GM18508 (cell line): Measurements from ENCODE around the gene CLASP1.
"Not testable (repeated sequence)": the region's sequence is repeated elsewhere in the genome, so short reads cannot be mapped to it uniquely, and the experiment has no call there.

Source experiments
- ATAC-seq: cut with Tn5 transposase; IDR thresholded peaks from one replicate; pipeline ENCODE4 v1.9.1; 2021; ENCODE audit warnings: moderate number of reproducible peaks; ENCODE audit not compliant: insufficient read depth, unreplicated experiment

CLASP1 gene

GRCh38 chr2:121304941-121305340 lies 344.3 kb downstream of the CLASP1 start:
- no peak for ATAC-seq

- ATAC-seq, result no peak
These were observed 345.6 kb downstream of the CLASP1 start for GRCh38 chr2:121303531-121304263.

GRCh38 chr2:121301190-121301589 lies 348.1 kb downstream of the CLASP1 start:
- ATAC-seq, result not testable (repeated sequence)

GRCh38 chr2:121298476-121298875 lies 350.8 kb downstream of the CLASP1 start:
- ATAC-seq, result no peak

- not testable (repeated sequence) for ATAC-seq
These were observed 351.4 kb downstream of the CLASP1 start for GRCh38 chr2:121297866-121298265.

GRCh38 chr2:121297217-121297830 lies 351.9 kb downstream of the CLASP1 start:
- ATAC-seq, result no peak

GRCh38 chr2:121295911-121296650 lies 353.2 kb downstream of the CLASP1 start:
- no peak for ATAC-seq

GRCh38 chr2:121294881-121295840 lies 354.1 kb downstream of the CLASP1 start:
- no peak for ATAC-seq

GRCh38 chr2:121293450-121294325 lies 355.6 kb downstream of the CLASP1 start:
- no peak for ATAC-seq

GRCh38 chr2:121291251-121291580 lies 358.0 kb downstream of the CLASP1 start:
- ATAC-seq, result no peak

GRCh38 chr2:121289271-121289670 lies 360.0 kb downstream of the CLASP1 start:
- ATAC-seq, result no peak

- no peak for ATAC-seq
These were observed 360.6 kb downstream of the CLASP1 start for GRCh38 chr2:121288454-121289231.

GRCh38 chr2:121287956-121288355 lies 361.3 kb downstream of the CLASP1 start:
- ATAC-seq, result no peak
